Vagina (tissue), 2 donors: ENCODE results near the gene PNPLA8. TPM values are rescaled to one million over a fixed set of nuclear protein-coding genes. Genes with fewer than 3 reads are reported as not detected.
A peak's percentile ranks its signal among the peaks of the same experiment; 100 is the strongest.

Experiments used
- DNase-seq, 2 donors: peaks; one replicate each; pipeline ENCODE4 v3.0.0-alpha.2; 2017; ENCODE audit errors: extremely low spot score in 2 of 2
- H3K27ac ChIP-seq: fragments of 200-600 bp; sonication (generic); one replicate; pipeline ENCODE4 v1.5.1; 2019
- H3K27me3 ChIP-seq: fragments of 200-600 bp; sonication (generic); one replicate; pipeline ENCODE4 v1.5.1; 2019
- H3K36me3 ChIP-seq, 2 donors: fragments of 200-600 bp; sonication (generic); one replicate each; pipeline ENCODE4 v1.5.1; 2017 to 2019
- H3K4me1 ChIP-seq: fragments of 200-600 bp; sonication (generic); one replicate; pipeline ENCODE4 v1.5.1; 2019
- H3K4me3 ChIP-seq, 2 donors: fragments of 200-600 bp; sonication (generic); 1 replicate in 1 of 2; 2 replicates in 1 of 2; pipeline ENCODE4 v1.5.1; 2016 to 2019
- H3K9me3 ChIP-seq: fragments of 200-600 bp; sonication (generic); one replicate; pipeline ENCODE4 v1.5.1; 2019
- POLR2A ChIP-seq, 2 donors: fragments of 450-650 bp; IDR thresholded peaks; one replicate each; pipeline ENCODE4 v1.6.1; 2017; ENCODE audit warnings: antibody characterized with exemption in 2 of 2, mild to moderate bottlenecking in 2 of 2, moderate library complexity in 2 of 2
- POLR2AphosphoS5 ChIP-seq, 2 donors: sonication (generic); formaldehyde crosslinking; IDR thresholded peaks; one replicate each; pipeline ENCODE4 v1.9.0; 2017; ENCODE audit warnings: antibody characterized with exemption in 2 of 2, mild to moderate bottlenecking in 2 of 2, low read depth in 1 of 2; ENCODE audit not compliant: insufficient read depth in 1 of 2
- intact Hi-C: fragments of 100-400 bp; cut with DNase I; formaldehyde crosslinking; loops from one replicate; pipeline ENCODE4 v1.15.1; 2023
- total RNA-seq: library from RNA; depleted of rRNA; stranded (reverse); fragments of >200 nt; gene quantifications from one replicate; pipeline ENCODE4 v1.2.3, GENCODE V29; 2016
- TF ChIP-seq, protein P1 (sequence below), 3 experiments: fragments of 450-650 bp in 2 of 3; fragments of 200-600 bp in 1 of 3; sonication (generic) in 1 of 3; IDR thresholded peaks; one replicate each; pipeline ENCODE4 v1.5.1; 2017 to 2019; ENCODE audit warnings: antibody characterized with exemption in 3 of 3, mild to moderate bottlenecking in 2 of 3, moderate library complexity in 2 of 3

Gene PNPLA8
- total RNA-seq, 1 donor from 2014 or later = 18.7 TPM

DNA sequence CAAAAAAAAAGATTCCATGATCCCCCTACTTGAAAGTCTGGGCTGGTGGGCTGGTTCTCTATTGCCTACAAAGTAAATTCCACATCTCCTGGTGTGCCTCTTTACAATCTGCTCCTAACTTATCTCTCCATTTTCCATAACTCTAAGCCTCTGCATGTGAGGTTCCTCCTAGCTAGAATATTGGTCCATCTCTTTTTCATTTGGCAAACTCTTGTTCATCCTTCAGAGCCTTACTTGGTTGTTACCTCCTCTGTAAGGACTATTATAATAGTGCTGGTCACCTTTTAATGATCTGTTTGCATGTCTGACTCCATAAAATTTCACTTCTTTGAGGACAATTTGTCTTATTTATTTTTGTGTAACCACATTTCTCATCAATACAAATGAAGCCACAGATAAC lies 68.1 kb downstream of the PNPLA8 start:
- TF ChIP-seq, protein P1, sequence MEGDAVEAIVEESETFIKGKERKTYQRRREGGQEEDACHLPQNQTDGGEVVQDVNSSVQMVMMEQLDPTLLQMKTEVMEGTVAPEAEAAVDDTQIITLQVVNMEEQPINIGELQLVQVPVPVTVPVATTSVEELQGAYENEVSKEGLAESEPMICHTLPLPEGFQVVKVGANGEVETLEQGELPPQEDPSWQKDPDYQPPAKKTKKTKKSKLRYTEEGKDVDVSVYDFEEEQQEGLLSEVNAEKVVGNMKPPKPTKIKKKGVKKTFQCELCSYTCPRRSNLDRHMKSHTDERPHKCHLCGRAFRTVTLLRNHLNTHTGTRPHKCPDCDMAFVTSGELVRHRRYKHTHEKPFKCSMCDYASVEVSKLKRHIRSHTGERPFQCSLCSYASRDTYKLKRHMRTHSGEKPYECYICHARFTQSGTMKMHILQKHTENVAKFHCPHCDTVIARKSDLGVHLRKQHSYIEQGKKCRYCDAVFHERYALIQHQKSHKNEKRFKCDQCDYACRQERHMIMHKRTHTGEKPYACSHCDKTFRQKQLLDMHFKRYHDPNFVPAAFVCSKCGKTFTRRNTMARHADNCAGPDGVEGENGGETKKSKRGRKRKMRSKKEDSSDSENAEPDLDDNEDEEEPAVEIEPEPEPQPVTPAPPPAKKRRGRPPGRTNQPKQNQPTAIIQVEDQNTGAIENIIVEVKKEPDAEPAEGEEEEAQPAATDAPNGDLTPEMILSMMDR (IDR thresholded peaks at IDR 0.05) = no peak
- no peak for TF ChIP-seq POLR2A (IDR thresholded peaks at IDR 0.05)
- TF ChIP-seq POLR2AphosphoS5 (IDR thresholded peaks at IDR 0.05; ENCODE audit: insufficient read depth in 1 of 2, low read depth in 1 of 2) = no peak
- Histone ChIP-seq H3K27me3 (no peaks in the 10 kb centered on the region), H3K4me3 (no peak overlapping the region), H3K36me3 (no peaks in the 10 kb centered on the region), H3K9me3 (no peaks in the 10 kb centered on the region), H3K27ac (no peak overlapping the region), H3K4me1 (peaks cover 18% of the 10 kb centered on the region)
- no peak for DNase-seq
- intact Hi-C loops = no loop called here

DNA sequence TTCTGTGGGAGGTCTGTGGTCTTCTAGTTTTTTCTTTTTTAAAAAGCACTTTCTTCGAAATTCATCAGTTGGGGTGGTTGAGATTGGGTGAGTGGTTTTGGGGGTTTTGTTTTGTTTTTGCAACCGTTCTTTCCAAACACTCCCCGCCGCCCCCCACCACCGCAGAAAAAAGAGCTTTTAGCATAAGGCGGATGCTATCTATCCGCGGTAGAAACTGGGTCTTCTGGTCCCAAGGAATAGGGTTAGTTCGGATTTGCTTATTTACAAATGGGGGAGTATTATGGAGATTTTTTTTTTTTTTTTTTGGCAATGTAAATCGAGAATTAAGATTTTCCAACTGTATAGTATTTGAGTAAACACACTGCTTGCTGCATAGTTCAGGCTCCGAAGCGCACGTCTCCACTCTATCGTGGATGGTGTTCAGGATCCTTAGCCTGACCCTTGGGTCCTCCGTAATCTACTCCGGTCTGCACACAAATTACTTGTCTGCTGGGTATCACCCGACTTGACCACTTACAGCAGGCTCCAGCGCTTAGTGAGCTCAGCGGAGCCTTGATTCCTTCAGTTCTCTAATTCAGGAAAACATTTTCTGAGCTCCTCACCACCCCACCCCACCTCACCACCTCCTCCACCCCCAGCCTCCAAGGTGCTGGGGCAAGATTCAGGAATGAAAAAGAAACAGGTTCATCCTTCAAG lies 68.9 kb downstream of the PNPLA8 start:
- H3K27me3 ChIP-seq = no peaks in the 10 kb centered on the region
- no peak overlapping the region for H3K27ac ChIP-seq
- H3K36me3 ChIP-seq = no peaks in the 10 kb centered on the region
- peaks cover 18% of the 10 kb centered on the region for H3K4me1 ChIP-seq
- DNase-seq = no peak
- H3K4me3 ChIP-seq = peak overlapping the region in 1 of 2 donors; percentile 56
- intact Hi-C loops = no loop called here
- TF ChIP-seq, protein P1 (IDR thresholded peaks at IDR 0.05) = no peak
- TF ChIP-seq POLR2AphosphoS5 (IDR thresholded peaks at IDR 0.05; ENCODE audit: insufficient read depth in 1 of 2, low read depth in 1 of 2) = no peak
- no peak for TF ChIP-seq POLR2A (IDR thresholded peaks at IDR 0.05)
- no peaks in the 10 kb centered on the region for H3K9me3 ChIP-seq

DNA sequence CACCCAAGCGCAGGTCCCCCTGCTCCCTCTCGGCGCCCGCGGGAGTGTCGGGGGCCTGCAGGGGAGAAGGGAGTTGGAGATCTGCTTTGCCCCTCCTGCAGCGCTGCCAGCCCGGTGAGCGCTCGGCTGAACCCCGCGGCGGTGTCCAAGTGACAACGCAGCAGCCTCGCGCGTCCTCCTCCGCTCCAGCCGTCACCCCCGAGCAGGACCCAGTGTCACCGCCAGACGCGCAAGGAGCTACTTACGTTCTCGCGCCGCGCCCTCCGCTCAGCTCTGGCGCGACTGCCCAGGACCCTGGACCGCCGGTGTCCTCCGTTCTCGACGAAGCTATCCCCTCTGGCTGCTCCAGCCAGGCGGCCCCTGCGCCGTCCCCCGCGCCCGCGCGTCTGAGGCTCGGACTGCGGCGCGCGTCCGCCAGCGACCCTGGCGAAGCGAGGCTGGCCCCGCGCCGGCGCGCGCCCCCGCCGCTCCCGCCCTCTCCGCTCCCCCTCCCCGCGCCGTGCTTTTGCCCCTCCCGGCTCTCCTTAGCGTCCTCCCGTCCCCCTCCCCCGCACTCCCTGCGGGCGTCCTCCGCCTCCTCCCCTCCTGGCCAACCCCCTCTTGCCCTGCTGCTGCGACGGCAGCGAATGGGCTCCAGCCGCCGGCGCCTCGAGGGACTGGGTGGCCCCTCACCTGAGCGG lies 69.8 kb downstream of the PNPLA8 start, which contains the start of gene NRCAM:
Gene NRCAM (minus strand): TSS at position 439 of the 680 bp plus-strand sequence. CDS start 216,372 bp downstream, outside the sequence.
- Histone ChIP-seq H3K27me3 (no peaks in the 10 kb centered on the region), H3K4me1 (peaks cover 18% of the 10 kb centered on the region), H3K27ac (no peak within 1 kb of the TSS), H3K4me3 (peak within 1 kb of the TSS; percentile 45 to 56), H3K36me3 (no peaks in the 10 kb centered on the region), H3K9me3 (no peaks in the 10 kb centered on the region)
- no peak for DNase-seq
- TF ChIP-seq POLR2AphosphoS5 (IDR thresholded peaks at IDR 0.05; ENCODE audit: insufficient read depth in 1 of 2, low read depth in 1 of 2) (no peak), POLR2A (IDR thresholded peaks at IDR 0.05) (no peak)
- TF ChIP-seq, protein P1 (IDR thresholded peaks at IDR 0.05) = no peak
- intact Hi-C loops = no loop called here

DNA sequence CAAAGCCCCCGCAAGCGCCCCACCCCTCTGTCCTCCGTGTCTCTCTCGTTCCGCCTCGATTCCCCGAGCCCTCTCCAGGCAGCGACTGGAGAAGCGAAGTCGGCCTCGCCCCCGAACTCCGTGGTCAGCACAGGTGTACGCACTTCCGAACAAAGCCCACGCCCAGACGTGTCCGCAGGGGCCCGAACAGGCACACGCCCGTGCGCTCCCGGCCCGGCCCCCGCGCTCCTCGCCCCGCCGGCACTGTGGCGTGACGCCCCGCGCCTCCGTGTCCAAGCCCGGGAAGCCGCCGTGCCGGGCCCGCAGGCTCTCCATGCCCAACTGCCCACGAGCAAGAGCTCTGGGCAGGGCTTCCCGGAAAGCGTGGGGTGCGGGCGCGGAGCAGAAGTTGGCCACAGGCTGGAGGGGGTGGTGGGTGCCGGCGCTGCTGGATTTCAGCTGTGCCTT lies 70.4 kb downstream of the PNPLA8 start:
- Histone ChIP-seq H3K27me3 (no peaks in the 10 kb centered on the region), H3K27ac (no peak overlapping the region), H3K9me3 (no peaks in the 10 kb centered on the region), H3K4me3 (peak overlapping the region; percentile 45 to 56), H3K36me3 (no peaks in the 10 kb centered on the region), H3K4me1 (peaks cover 18% of the 10 kb centered on the region)
- DNase-seq = no peak
- no peak for TF ChIP-seq POLR2A (IDR thresholded peaks at IDR 0.05)
- TF ChIP-seq, protein P1 (IDR thresholded peaks at IDR 0.05) = no peak
- no peak for TF ChIP-seq POLR2AphosphoS5 (IDR thresholded peaks at IDR 0.05; ENCODE audit: insufficient read depth in 1 of 2, low read depth in 1 of 2)
- intact Hi-C loops = no loop called here
